Neuron (in vitro differentiated cells): ENCODE data around the gene NEK11.

Experiments
- H2AFZ ChIP-seq: one replicate; pipeline ENCODE4 v1.6.1; 2013; ENCODE audit warnings: low read depth, mild to moderate bottlenecking, inconsistent platforms, low read length, moderate library complexity
- H3K27me3 ChIP-seq: one replicate; pipeline ENCODE4 v1.6.1; 2013; ENCODE audit warnings: low read length; ENCODE audit not compliant: insufficient read depth
- H3K36me3 ChIP-seq: one replicate; pipeline ENCODE4 v1.6.1; 2013; ENCODE audit warnings: low read length; ENCODE audit not compliant: insufficient read depth
- H3K4me1 ChIP-seq: one replicate; pipeline ENCODE4 v1.6.1; 2013; ENCODE audit warnings: low read length; ENCODE audit not compliant: insufficient read depth
- H3K4me3 ChIP-seq: 2 replicates; pipeline ENCODE4 v1.5.1; 2013; ENCODE audit warnings: mild to moderate bottlenecking, low read length, moderate library complexity
- H3K9me3 ChIP-seq: one replicate; pipeline ENCODE4 v1.6.1; 2013; ENCODE audit warnings: low read length

NEK11 gene

DNA sequence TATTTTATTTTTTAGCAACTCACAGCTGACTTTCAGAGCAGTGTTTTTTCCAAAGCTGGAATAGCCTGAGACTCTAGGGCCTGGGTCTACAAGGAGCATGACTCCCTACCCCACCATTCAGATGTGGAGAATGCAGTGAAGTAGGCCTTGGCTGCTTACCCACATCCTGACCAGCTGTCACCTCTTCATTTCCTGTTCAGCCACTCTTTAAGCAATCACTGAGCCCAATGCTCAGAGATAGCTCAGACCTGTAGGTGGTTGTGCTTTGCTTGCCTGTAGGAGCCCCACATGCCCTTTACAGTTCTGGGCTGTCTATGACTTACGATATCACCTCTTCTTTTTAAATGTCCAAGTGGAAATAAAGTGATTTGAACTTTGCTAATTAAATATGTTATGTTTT is 148.1 kb downstream of the NEK11 start:
- H3K36me3 ChIP-seq: no peaks in the 10 kb centered on the region
- no peak overlapping the region for H2AFZ ChIP-seq
- no peak overlapping the region for H3K4me3 ChIP-seq
- H3K4me1 ChIP-seq: no peaks in the 10 kb centered on the region
- no peaks in the 10 kb centered on the region for H3K9me3 ChIP-seq
- H3K27me3 ChIP-seq: no peaks in the 10 kb centered on the region

DNA sequence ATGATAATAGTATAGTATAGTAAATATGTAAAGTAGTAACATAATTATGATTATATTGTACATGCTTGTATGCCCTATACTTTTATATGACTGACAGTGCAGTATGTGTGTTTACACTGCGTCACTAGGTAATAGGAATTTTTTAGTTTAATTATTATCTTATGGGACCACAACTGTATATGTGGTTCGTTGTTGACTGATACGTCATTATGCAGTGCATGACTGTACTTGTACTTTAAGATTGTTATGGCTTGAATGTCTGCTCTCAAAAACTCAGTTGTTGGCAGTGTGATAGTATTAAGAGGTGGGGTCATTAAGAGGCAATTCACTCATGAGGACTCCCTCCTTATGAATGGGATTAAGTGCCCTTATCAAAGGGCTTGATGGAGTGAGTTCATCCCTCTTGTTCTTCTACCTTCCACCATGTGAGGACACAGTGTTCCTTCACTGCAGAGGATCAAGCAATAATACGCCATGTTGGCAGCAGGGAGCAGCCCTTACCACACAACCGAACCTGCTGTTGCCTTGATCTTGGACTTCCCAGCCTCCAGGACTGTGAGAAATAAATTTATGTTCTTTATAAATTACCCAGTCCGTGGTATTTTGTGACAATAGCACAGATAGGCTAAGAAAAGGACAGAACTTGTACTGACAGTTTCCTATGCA is 152.2 kb downstream of the NEK11 start:
- Histone ChIP-seq H3K36me3 (no peaks in the 10 kb centered on the region), H3K4me3 (no peak overlapping the region), H3K4me1 (no peaks in the 10 kb centered on the region), H2AFZ (no peak overlapping the region), H3K9me3 (no peaks in the 10 kb centered on the region), H3K27me3 (no peaks in the 10 kb centered on the region)

DNA sequence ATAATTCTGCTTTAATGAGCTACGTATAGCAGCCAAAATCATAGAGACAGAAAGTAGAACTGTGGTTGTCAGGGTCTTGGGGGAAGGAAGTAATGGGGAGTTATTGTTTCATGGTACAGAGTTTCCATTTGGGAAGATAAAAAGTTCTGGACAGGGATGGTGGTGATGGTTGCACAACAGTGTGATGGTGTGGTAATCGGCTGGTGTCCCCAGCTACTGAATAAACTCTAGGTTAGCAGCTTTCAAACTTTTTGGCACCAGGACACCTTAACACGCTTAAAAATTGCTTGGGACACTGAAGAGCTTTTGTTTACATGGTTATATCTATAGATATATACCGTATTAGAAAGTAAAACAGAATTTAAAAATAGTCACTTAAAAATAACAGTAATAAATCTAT is 166.0 kb downstream of the NEK11 start:
- Histone ChIP-seq H2AFZ (no peak overlapping the region), H3K4me3 (no peak overlapping the region), H3K4me1 (no peaks in the 10 kb centered on the region), H3K36me3 (no peaks in the 10 kb centered on the region), H3K27me3 (no peaks in the 10 kb centered on the region), H3K9me3 (no peaks in the 10 kb centered on the region)

DNA sequence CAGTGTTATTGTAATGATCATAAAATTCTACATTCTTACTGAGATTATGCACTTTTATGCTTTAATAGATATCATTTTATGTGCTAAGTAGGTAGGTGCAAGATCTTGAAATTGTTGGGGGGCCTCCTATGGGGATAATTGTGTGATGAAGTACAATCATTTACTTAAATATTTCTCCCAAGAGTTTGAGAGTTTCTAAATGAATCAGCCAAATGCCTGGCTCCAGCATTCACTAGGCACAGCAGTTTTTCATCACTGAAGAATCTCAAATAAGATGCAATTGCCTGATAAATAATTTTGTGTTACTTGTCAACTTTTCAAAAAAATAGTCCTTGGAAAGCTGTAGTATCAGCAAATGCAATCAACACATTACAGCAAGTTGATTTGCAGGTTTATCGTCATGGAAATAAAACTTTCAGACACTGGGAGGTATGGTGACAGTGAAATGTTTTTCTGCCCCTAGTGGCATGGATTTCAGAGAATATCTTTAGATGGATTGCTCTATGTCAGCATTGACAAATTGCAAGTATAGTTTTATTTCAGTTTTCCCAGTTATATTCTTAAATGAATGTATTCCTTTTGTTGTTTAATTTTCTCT is 167.1 kb downstream of the NEK11 start:
- no peaks in the 10 kb centered on the region for H3K36me3 ChIP-seq
- no peak overlapping the region for H3K4me3 ChIP-seq
- H3K4me1 ChIP-seq: no peaks in the 10 kb centered on the region
- no peaks in the 10 kb centered on the region for H3K27me3 ChIP-seq
- H3K9me3 ChIP-seq: no peaks in the 10 kb centered on the region
- H2AFZ ChIP-seq: no peak overlapping the region

DNA sequence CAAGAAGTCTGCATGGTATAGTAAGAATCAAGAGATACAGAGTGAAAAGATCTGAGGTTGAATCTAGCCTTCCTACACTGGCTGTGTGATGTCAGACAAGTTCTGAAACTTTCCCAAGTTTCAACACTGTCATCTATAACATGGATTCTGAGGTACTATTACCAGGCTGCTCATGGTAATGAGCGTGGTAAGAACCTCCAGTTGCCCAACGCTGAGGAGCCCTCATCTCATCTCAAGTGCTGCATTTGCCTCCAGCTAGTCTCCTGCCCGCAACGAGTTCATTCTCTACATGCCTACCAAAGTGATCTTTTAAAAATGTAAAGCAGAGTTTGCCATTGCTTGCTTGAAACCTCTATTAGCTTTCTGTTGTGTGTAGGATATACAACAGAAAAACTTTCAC is 168.1 kb downstream of the NEK11 start:
- Histone ChIP-seq H3K4me1 (no peaks in the 10 kb centered on the region), H3K9me3 (no peaks in the 10 kb centered on the region), H3K36me3 (no peaks in the 10 kb centered on the region), H3K27me3 (no peaks in the 10 kb centered on the region), H3K4me3 (no peak overlapping the region), H2AFZ (no peak overlapping the region)

DNA sequence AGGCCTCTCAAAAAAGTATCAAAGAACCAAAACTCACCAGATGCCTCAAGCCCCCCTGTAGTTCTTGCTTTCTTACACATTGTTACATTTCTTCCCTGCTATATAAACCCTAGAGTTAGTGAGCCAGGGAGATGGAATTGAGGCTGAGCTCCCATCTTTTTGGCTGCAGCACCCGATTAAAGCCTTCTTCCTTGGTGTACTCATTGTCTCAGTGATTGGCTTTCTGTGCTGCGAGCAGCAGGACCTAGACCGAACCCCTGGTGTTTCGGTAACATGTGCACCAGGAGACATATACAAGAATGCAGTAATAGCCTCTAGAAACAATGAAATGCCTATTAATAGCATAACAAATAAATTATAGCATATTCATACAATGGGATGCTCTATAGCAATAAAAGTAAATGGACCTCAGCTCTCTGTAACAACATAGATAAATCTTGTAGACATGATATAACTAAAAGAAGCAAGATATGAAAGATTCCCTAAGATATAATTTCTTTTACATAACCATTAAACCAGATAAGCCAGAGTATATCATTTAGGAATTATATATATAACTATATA is 174.0 kb downstream of the NEK11 start:
- H3K36me3 ChIP-seq: no peaks in the 10 kb centered on the region
- H3K4me1 ChIP-seq: peaks cover 3% of the 10 kb centered on the region
- H2AFZ ChIP-seq: no peak overlapping the region
- H3K27me3 ChIP-seq: no peaks in the 10 kb centered on the region
- H3K4me3 ChIP-seq: no peak overlapping the region
- peaks cover 2% of the 10 kb centered on the region for H3K9me3 ChIP-seq

DNA sequence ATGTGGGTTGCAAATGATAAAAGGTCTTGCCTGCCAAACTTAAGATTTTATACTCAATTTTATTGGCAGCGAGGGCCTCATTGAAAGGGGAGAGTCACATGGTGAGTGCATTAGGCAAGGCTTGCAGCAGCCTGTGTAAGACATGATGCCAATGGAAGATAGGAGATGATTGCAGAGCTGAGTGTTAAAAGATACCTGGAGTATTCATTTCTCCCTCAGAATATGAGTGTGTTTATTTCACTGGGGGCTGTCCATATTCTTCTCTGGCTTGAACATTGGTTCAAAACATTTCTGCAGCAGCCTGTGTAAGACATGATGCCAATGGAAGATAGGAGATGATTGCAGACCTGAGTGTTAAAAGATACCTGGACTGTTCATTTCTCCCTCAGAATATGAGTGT is 189.7 kb downstream of the NEK11 start:
- no peak overlapping the region for H3K4me3 ChIP-seq
- H3K27me3 ChIP-seq: no peaks in the 10 kb centered on the region
- no peaks in the 10 kb centered on the region for H3K9me3 ChIP-seq
- H3K36me3 ChIP-seq: no peaks in the 10 kb centered on the region
- H2AFZ ChIP-seq: no peak overlapping the region
- H3K4me1 ChIP-seq: peaks cover 12% of the 10 kb centered on the region

DNA sequence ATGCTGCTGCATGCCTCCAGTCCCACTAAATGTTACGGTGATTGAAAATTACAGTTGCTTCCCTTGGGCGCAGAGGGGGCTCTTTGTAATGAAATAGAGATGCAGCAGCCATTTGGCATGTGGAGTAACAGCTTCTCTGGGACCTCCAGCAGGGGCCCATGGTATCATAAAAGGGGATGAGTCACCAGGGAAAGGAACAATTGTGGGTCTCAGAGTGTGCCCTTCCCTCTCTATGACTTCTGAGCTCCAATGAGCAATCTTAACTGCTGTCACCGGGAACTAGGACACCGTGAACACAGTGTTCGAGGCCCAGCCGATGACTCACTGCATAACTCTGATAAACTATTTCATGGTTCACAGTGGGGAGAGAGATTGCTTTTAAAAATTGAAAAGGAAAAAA is 190.1 kb downstream of the NEK11 start:
- no peaks in the 10 kb centered on the region for H3K27me3 ChIP-seq
- peaks cover 12% of the 10 kb centered on the region for H3K4me1 ChIP-seq

DNA sequence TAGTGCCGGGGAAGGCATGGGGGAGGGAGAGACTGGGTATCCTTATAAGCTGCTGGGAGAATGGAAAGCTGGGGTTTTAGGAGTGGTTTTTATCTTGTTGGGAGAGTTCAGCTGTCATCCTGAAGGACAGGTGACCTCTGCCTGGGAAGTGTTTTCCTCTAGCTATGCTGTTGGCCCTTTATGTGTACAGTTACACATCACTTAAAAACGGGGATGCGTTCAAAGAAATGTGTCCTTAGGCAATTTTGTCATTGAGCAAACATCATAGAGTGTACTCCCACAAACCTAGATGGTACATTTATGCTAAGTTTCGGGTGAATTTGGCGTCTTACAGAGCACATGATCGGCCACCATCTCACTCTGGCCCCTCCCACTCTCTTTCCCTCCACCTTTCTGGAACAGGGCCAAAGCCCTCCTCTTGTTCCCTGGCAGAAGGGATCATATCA is 190.6 kb downstream of the NEK11 start:
- no peak overlapping the region for H2AFZ ChIP-seq
- peaks cover 12% of the 10 kb centered on the region for H3K4me1 ChIP-seq
- no peaks in the 10 kb centered on the region for H3K27me3 ChIP-seq
- H3K4me3 ChIP-seq: no peak overlapping the region
- no peaks in the 10 kb centered on the region for H3K36me3 ChIP-seq
- H3K9me3 ChIP-seq: no peaks in the 10 kb centered on the region

More for the DNA sequence above, 190.1 kb downstream of the NEK11 start:
- no peak overlapping the region for H3K4me3 ChIP-seq
- no peaks in the 10 kb centered on the region for H3K9me3 ChIP-seq
- no peaks in the 10 kb centered on the region for H3K36me3 ChIP-seq
- H2AFZ ChIP-seq: no peak overlapping the region

DNA sequence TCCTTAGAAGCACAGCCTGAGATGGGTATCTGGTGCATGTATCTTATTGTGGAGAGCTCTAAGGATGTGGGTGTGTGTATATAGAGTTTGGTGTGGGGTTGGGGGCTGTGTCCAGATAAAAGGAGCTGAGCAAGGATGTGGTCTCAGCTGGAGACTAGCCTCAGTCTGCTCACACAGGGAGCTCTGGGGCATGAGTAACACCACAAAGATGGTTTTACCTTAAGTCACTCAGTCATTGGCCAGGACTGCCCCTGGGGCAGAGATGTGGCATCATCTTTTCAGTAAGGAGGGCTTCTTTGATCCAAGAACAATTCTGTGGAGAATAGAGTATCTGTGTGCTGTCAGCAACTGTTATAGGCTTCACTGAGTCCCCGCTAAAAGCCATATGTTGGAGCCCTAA is 191.5 kb downstream of the NEK11 start:
- no peak overlapping the region for H3K4me3 ChIP-seq
- H3K9me3 ChIP-seq: no peaks in the 10 kb centered on the region
- no peak overlapping the region for H2AFZ ChIP-seq
- no peaks in the 10 kb centered on the region for H3K27me3 ChIP-seq
- H3K36me3 ChIP-seq: no peaks in the 10 kb centered on the region
- peaks cover 12% of the 10 kb centered on the region for H3K4me1 ChIP-seq

DNA sequence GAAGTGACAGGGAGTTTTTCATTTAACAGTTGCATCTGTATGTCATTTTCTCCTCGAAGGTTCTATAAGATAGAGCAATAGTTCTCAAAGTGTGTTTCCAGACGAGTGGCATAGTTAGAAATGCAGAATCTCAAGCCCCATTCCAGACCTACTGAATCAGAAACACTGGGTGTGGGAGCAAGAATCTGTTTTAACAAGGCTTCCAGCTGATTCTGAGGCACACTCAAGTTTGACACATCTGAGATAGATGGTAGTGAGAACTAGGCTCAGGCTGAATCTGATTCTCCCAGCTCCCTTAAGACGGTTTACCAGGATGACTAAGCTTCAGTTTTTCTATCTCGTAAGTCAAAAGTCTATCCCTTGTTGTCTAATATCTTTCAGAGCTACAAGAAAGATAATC is 195.1 kb downstream of the NEK11 start:
- no peaks in the 10 kb centered on the region for H3K27me3 ChIP-seq
- H3K4me3 ChIP-seq: no peak overlapping the region
- H3K4me1 ChIP-seq: peaks cover 11% of the 10 kb centered on the region
- H2AFZ ChIP-seq: no peak overlapping the region
- no peaks in the 10 kb centered on the region for H3K36me3 ChIP-seq
- no peaks in the 10 kb centered on the region for H3K9me3 ChIP-seq

DNA sequence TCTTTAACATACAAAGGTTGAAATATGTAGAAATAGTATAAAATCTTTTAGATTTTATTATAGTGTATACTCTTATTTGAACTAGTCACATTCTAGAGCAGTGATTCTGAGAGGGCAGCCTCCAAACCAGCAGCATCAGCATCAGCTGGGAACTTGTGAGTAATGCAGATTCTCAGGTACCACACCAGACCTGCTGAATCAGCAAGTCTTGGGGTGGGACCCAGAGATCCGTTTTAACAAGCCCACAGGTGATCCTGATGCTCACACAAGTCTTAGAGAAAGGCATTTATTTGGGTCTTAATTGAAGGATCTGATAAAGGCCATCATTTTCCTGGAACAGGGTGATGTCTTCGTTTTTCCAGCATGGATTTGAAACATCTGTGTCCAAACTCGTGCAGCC is 195.9 kb downstream of the NEK11 start:
- Histone ChIP-seq H3K36me3 (no peaks in the 10 kb centered on the region), H3K27me3 (no peaks in the 10 kb centered on the region), H3K4me1 (peaks cover 2% of the 10 kb centered on the region), H3K9me3 (no peaks in the 10 kb centered on the region), H3K4me3 (no peak overlapping the region), H2AFZ (no peak overlapping the region)

DNA sequence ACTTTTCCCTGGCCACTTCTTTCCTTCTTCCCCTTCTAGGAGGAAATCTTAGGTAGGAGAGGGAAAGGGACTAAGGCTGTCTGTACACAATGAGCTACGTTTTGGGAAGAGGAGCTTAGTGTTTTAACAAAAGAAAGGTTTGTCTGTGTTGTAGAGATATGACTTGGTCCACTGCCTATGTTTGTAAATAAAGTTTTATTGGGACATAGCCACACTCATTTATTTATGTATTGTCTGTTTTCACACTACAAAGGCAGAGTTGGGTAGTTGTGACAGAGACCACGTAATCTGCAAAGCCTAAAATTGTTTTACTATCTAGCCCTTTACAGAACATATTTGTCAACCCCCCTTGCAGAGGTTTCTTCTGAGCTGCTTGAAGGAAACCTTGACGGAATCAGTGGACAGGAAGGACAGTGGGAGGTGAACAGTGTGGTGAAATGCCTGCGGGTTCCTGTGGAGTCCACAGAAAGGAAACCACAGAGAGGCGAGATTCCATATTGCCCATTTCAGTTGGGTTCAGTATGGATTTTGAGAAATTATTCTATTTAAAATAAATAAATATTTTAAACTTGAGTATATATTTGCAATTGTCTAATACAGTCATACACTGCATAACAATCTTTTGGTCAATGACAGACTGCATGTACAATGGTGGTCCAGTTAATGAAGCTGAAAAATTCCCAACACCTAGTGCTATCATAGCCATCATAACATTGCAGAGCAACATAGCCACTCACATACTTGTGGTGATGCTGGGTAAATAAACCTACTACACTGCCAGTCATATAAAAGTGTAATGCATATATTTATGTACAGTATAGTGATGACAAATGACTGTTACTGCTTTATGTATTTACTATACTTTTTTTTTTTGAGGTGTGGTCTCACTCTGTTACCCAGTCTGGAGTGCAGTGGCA is 197.0 kb downstream of the NEK11 start:
- Histone ChIP-seq H3K27me3 (no peaks in the 10 kb centered on the region), H3K4me1 (no peaks in the 10 kb centered on the region), H2AFZ (no peak overlapping the region), H3K4me3 (no peak overlapping the region), H3K9me3 (no peaks in the 10 kb centered on the region), H3K36me3 (no peaks in the 10 kb centered on the region)
